HCT116 (cell line): Measurements from ENCODE around the gene MYCN. TPM values are rescaled to one million over a fixed set of nuclear protein-coding genes. Genes with fewer than 3 reads are reported as not detected.

ENCODE experiments used
- ATAC-seq: fragments of 200-7000 bp; cut with Tn5 transposase; 2 replicates; pipeline ENCODE4 v1.9.1; 2020; ENCODE audit warnings: mild to moderate bottlenecking, moderate library complexity
- BruUV-seq: library from RNA; stranded (reverse); fragments of 400-500 nt; replicated peaks from 2 replicates; lab custom pipeline; 2021; lab: Mats Ljungman, UMichigan
- CTCF ChIA-PET: fragments of 300-600 bp; sonication (Branson Sonifier 250); formaldehyde crosslinking; loops from one replicate; lab custom pipeline; 2021; ENCODE audit warnings: antibody characterized with exemption; lab: Charles Lee
- POLR2A ChIA-PET: fragments of 300-600, 350-600 bp; sonication (Branson Sonifier 250); formaldehyde crosslinking; loops from one replicate; lab custom pipeline; 2021; ENCODE audit warnings: antibody characterized with exemption; lab: Charles Lee
- RAD21 ChIA-PET, 2 experiments: fragments of 300-600 bp; sonication (Branson Sonifier 250); formaldehyde crosslinking; loops; one replicate each; lab custom pipeline; 2023; ENCODE audit warnings: low total read pairs in 2 of 2; ENCODE audit not compliant: uncharacterized antibody in 2 of 2, unreplicated experiment in 2 of 2, low non-redundant PET in 1 of 2; lab: Charles Lee
- DNase-seq: peaks from one replicate; pipeline ENCODE4 v3.0.0-alpha.2; 2010; ENCODE audit warnings: low read depth, low spot score
- H2AFZ ChIP-seq: fragments of 200-600 bp; shearing (Covaris generic), sonication (generic); 2 replicates; pipeline ENCODE4 v1.6.1; 2017; ENCODE audit warnings: low read depth, mixed run types, mixed read lengths, antibody characterized with exemption, low read length; ENCODE audit not compliant: poor library complexity, severe bottlenecking
- H3K27ac ChIP-seq: 2 replicates; pipeline ENCODE4 v1.5.1; 2012; ENCODE audit warnings: low read depth, low read length
- H3K27me3 ChIP-seq: fragments of 200-600 bp; sonication (generic); 2 replicates; pipeline ENCODE4 v1.6.1; 2016; ENCODE audit warnings: mixed run types, low read length, mixed read lengths; ENCODE audit not compliant: insufficient read depth
- H3K36me3 ChIP-seq, 2 experiments: fragments of 200-500 bp in 1 of 2; fragments of 200-600 bp in 1 of 2; sonication (Bioruptor generic) in 1 of 2; sonication (generic) in 1 of 2; 2 replicates each; pipeline versions ENCODE4 v1.5.1 to v1.6.1; 2014 to 2016; ENCODE audit warnings: low read length in 2 of 2, inconsistent platforms in 1 of 2, mixed read lengths in 1 of 2, mixed run types in 1 of 2; ENCODE audit not compliant: insufficient read depth in 2 of 2, control insufficient read depth in 1 of 2
- H3K4me1 ChIP-seq, 2 experiments: fragments of 200-600 bp in 1 of 2; sonication (generic) in 1 of 2; 2 replicates each; pipeline versions ENCODE4 v1.5.1 to v1.6.1; 2012 to 2017; ENCODE audit warnings: low read length in 2 of 2, inconsistent platforms in 1 of 2, mild to moderate bottlenecking in 1 of 2, mixed read lengths in 1 of 2, mixed run types in 1 of 2, moderate library complexity in 1 of 2; ENCODE audit not compliant: insufficient read depth in 2 of 2, control insufficient read depth in 1 of 2
- H3K4me2 ChIP-seq: fragments of 200-600 bp; sonication (generic); 2 replicates; pipeline ENCODE4 v1.6.1; 2017; ENCODE audit warnings: mixed run types, low read length, mixed read lengths
- H3K4me3 ChIP-seq, 2 experiments: fragments of 200-600 bp in 1 of 2; sonication (generic) in 1 of 2; replicated peaks in 1 of 2; 2 replicates each; pipeline ENCODE4 v1.5.1; 2011 to 2016; ENCODE audit warnings: low read length in 2 of 2, control low read depth in 1 of 2, low read depth in 1 of 2, mild to moderate bottlenecking in 1 of 2, mixed read lengths in 1 of 2, mixed run types in 1 of 2
- H3K79me2 ChIP-seq: fragments of 200-600 bp; sonication (generic); 2 replicates; pipeline ENCODE4 v1.6.1; 2017; ENCODE audit warnings: mild to moderate bottlenecking, mixed run types, low read length, moderate library complexity, mixed read lengths; ENCODE audit not compliant: insufficient read depth
- H3K9ac ChIP-seq: fragments of 200-600 bp; sonication (generic); 2 replicates; pipeline ENCODE4 v1.6.1; 2016; ENCODE audit warnings: low read length, mixed read lengths
- H3K9me2 ChIP-seq: fragments of 200-600 bp; sonication (generic), shearing (Covaris generic); 2 replicates; pipeline ENCODE4 v1.6.1; 2017; ENCODE audit warnings: mixed run types, mild to moderate bottlenecking, moderate library complexity; ENCODE audit not compliant: insufficient read depth
- H3K9me3 ChIP-seq, 2 experiments: fragments of 200-500 bp in 1 of 2; fragments of 200-600 bp in 1 of 2; sonication (Bioruptor generic) in 1 of 2; sonication (generic) in 1 of 2; 2 replicates each; pipeline ENCODE4 v1.6.1; 2014 to 2017; ENCODE audit warnings: low read length in 2 of 2, mixed read lengths in 2 of 2, inconsistent platforms in 1 of 2, low read depth in 1 of 2, mild to moderate bottlenecking in 1 of 2, mixed run types in 1 of 2, moderate library complexity in 1 of 2; ENCODE audit not compliant: control insufficient read depth in 1 of 2, insufficient read depth in 1 of 2
- H4K20me1 ChIP-seq: fragments of 200-600 bp; sonication (generic), shearing (Covaris generic); 2 replicates; pipeline ENCODE4 v1.6.1; 2017; ENCODE audit warnings: mixed run types, mild to moderate bottlenecking, moderate library complexity; ENCODE audit not compliant: insufficient read depth
- ATF3 ChIP-seq: IDR thresholded peaks from 2 replicates; pipeline ENCODE4 v1.6.1; 2012
- CBX3 ChIP-seq: IDR thresholded peaks from 2 replicates; pipeline ENCODE4 v1.6.1; 2012; ENCODE audit warnings: low read depth
- CTCF ChIP-seq, 3 experiments: fragments of 200-600 bp in 1 of 3; sonication (generic) in 1 of 3; IDR thresholded peaks in 2 of 3; conservative IDR thresholded peaks in 1 of 3; 2 replicates each; pipeline ENCODE4 v1.5.1; 2012 to 2017; ENCODE audit warnings: low read depth in 2 of 3, low read length in 2 of 3, antibody characterized with exemption in 1 of 3, borderline replicate concordance in 1 of 3, control low read depth in 1 of 3, mild to moderate bottlenecking in 1 of 3, mixed read lengths in 1 of 3, mixed run types in 1 of 3, moderate library complexity in 1 of 3; ENCODE audit not compliant: insufficient read depth in 1 of 3
- EGR1 ChIP-seq: IDR thresholded peaks from 2 replicates; pipeline ENCODE4 v1.6.1; 2012; ENCODE audit warnings: low read depth
- EZH2 ChIP-seq: fragments of 200-600 bp; sonication (generic); IDR thresholded peaks from 2 replicates; pipeline ENCODE4 v1.6.1; 2017; ENCODE audit warnings: antibody characterized with exemption, mixed run types
- EZH2phosphoT487 ChIP-seq: fragments of 200-600 bp; IDR thresholded peaks from 2 replicates; pipeline ENCODE4 v1.6.1; 2018; ENCODE audit warnings: antibody characterized with exemption, borderline replicate concordance
- FOSL1 ChIP-seq: IDR thresholded peaks from 2 replicates; pipeline ENCODE4 v1.6.1; 2012; ENCODE audit warnings: low read depth
- JUND ChIP-seq: IDR thresholded peaks from 2 replicates; pipeline ENCODE4 v1.6.1; 2012
- MAX ChIP-seq: IDR thresholded peaks from 2 replicates; pipeline ENCODE4 v1.6.1; 2012
- POLR2A ChIP-seq: IDR thresholded peaks from 2 replicates; pipeline ENCODE4 v1.7.0; 2011; ENCODE audit warnings: borderline replicate concordance; ENCODE audit not compliant: insufficient read depth, insufficient read length; ENCODE audit errors: extremely low read depth
- POLR2AphosphoS5 ChIP-seq: IDR thresholded peaks from 2 replicates; pipeline ENCODE4 v1.6.1; 2011; ENCODE audit warnings: mild to moderate bottlenecking, low read depth, low read length, moderate library complexity
- REST ChIP-seq: IDR thresholded peaks from 2 replicates; pipeline ENCODE4 v1.6.1; 2012; ENCODE audit warnings: low read depth
- SIN3A ChIP-seq: IDR thresholded peaks from 2 replicates; pipeline ENCODE4 v1.6.1; 2012; ENCODE audit warnings: low read depth
- SP1 ChIP-seq: IDR thresholded peaks from 2 replicates; pipeline ENCODE4 v1.6.1; 2012; ENCODE audit warnings: low read depth
- SRF ChIP-seq: IDR thresholded peaks from 2 replicates; pipeline ENCODE4 v1.6.1; 2012; ENCODE audit warnings: low read depth
- TCF7L2 ChIP-seq: IDR thresholded peaks from 2 replicates; pipeline ENCODE4 v1.7.0; 2011; ENCODE audit warnings: borderline replicate concordance, inconsistent platforms; ENCODE audit not compliant: insufficient read depth, insufficient read length; ENCODE audit errors: extremely low read depth
- YY1 ChIP-seq: IDR thresholded peaks from 2 replicates; pipeline ENCODE4 v1.6.1; 2011; ENCODE audit warnings: low read length, low read depth, moderate library complexity, mild to moderate bottlenecking; ENCODE audit not compliant: insufficient replicate concordance; ENCODE audit errors: extremely low read depth
- ZFX ChIP-seq: fragments of 450-650 bp; IDR thresholded peaks from 2 replicates; pipeline ENCODE4 v1.6.1; 2017
- ZNF274 ChIP-seq: fragments of 200-500 bp; sonication (Bioruptor generic); IDR thresholded peaks from 2 replicates; pipeline ENCODE4 v1.6.1; 2014; ENCODE audit warnings: mild to moderate bottlenecking, low read depth, low read length, inconsistent platforms
- intact Hi-C: fragments of 100-400 bp; cut with micrococcal nuclease; formaldehyde crosslinking; loops from 2 replicates; pipeline ENCODE4 v1.10.0; 2022
- total RNA-seq: library from RNA; stranded (reverse); gene quantifications from one replicate; pipeline ENCODE4 v1.2.1, GENCODE V29; 2021; ENCODE audit not compliant: unreplicated experiment

MYCN gene
- total RNA-seq, 1 experiment from 2014 or later: not detected

- DNase-seq: no peak
- H2AFZ ChIP-seq: no peak overlapping the region
- TF ChIP-seq SP1 (no peak), REST (no peak), EGR1 (no peak), EZH2phosphoT487 (no peak), ZNF274 (no peak), MAX (no peak), JUND (no peak), POLR2A (no peak), YY1 (no peak), ZFX (no peak), TCF7L2 (no peak), ATF3 (no peak), CBX3 (no peak), EZH2 (no peak), CTCF (IDR thresholded peaks at IDR 0.05 in 2 of 3, conservative IDR thresholded peaks at IDR 0.05 in 1 of 3; ENCODE audit: borderline replicate concordance in 1 of 3, insufficient read depth in 1 of 3, low read depth in 2 of 3, low read length in 2 of 3) (no peak), SIN3A (no peak), FOSL1 (no peak), POLR2AphosphoS5 (no peak), SRF (no peak)
- ATAC-seq: no peak
- ChIA-PET RAD21 (no interaction called here), POLR2A (no interaction called here), CTCF (no interaction called here)
- H3K4me2 ChIP-seq: no peak overlapping the region
- intact Hi-C loops: no loop called here
- H3K4me1 ChIP-seq: no peaks in the 10 kb centered on the region
- H3K79me2 ChIP-seq: no peaks in the 10 kb centered on the region
- H3K27ac ChIP-seq: no peak overlapping the region
- H3K4me3 ChIP-seq: no peak overlapping the region
- H3K27me3 ChIP-seq: peaks cover 9% of the 10 kb centered on the region; the same call in 1 of the 2 replicates
- no peaks in the 10 kb centered on the region for H3K9me2 ChIP-seq
- BruUV-seq: no TSS peak
- no peaks in the 10 kb centered on the region for H3K9me3 ChIP-seq
- no peak overlapping the region for H3K9ac ChIP-seq
- no peaks in the 10 kb centered on the region for H4K20me1 ChIP-seq
- no peaks in the 10 kb centered on the region for H3K36me3 ChIP-seq
Measured at GRCh38 chr2:15993232-15993610, 52.9 kb downstream of the MYCN start.
